ENCODE data around the gene SF3B3.
"Not testable (repeated sequence)": the region's sequence is repeated elsewhere in the genome, so short reads cannot be mapped to it uniquely, and the experiment has no call there.

Gene SF3B3

DNA sequence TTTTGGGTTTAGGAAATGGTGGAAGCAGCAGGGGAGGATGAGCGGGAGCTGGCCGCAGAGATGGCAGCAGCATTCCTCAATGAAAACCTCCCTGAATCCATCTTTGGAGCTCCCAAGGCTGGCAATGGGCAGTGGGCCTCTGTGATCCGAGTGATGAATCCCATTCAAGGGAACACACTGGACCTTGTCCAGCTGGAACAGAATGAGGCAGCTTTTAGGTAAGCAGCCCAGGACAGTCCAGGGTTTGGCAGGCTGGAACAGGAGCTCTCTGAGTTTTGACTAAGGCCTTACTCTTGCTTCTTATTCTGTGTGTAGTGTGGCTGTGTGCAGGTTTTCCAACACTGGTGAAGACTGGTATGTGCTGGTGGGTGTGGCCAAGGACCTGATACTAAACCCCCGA is 41.4 kb downstream of the SF3B3 start:
- no peak for DNase-seq (ENCODE audit: low spot score)

- DNase-seq (ENCODE audit: low spot score) = no peak
These were observed 45.1 kb downstream of the SF3B3 start for GRCh38 chr16:70568601-70569237.

GRCh38 chr16:70569752-70570151 is 46.1 kb downstream of the SF3B3 start:
- DNase-seq (ENCODE audit: low spot score) = no peak

GRCh38 chr16:70570967-70571570 is 47.5 kb downstream of the SF3B3 start:
- no peak for DNase-seq (ENCODE audit: low spot score)

GRCh38 chr16:70571623-70572022 is 48.0 kb downstream of the SF3B3 start:
- no peak for DNase-seq (ENCODE audit: low spot score)

- no peak for DNase-seq (ENCODE audit: low spot score)
These were observed 48.7 kb downstream of the SF3B3 start for GRCh38 chr16:70572050-70572925.

GRCh38 chr16:70572926-70573270 is 49.3 kb downstream of the SF3B3 start:
- no peak for DNase-seq (ENCODE audit: low spot score)

DNA sequence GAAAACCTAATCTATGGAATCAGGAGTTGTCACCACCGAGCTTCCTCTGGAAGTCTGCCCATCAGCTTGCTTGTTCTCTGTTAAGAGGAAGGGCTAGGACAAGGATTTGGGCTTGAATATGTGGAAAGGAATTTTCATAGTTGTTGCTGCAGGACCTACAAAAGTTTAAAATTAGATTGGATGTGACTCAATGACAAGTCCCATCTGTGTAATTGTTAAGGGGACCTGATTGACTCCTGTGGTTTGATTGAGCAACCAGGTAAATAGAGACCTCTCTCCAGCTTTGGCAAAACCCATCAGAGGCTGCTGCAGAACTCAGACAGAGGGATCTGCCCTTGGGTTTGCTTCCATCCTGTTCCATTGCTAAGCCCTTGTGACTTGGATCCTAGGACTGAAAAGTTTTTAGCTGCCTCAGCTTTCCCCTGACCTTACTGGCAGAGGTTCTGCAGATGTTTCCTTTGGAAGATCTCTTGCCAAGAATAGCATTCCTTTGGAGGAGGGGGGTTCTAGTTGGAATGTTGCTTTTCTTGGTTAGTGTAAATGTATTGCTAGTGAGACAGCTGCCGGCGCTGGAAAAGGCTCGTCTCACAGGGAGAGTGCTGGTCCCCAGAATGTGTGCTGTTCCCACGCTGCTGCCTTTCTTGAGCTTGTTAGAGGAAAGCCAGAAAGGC is 50.0 kb downstream of the SF3B3 start:
- no peak for DNase-seq (ENCODE audit: low spot score)

GRCh38 chr16:70574595-70575271 is 51.1 kb downstream of the SF3B3 start:
- DNase-seq (ENCODE audit: low spot score) = no peak

- no peak for DNase-seq (ENCODE audit: low spot score)
These were observed 51.8 kb downstream of the SF3B3 start for GRCh38 chr16:70575376-70575775.

- DNase-seq (ENCODE audit: low spot score) = peak; percentile 64
These were observed 53.0 kb downstream of the SF3B3 start for GRCh38 chr16:70576431-70577255.

DNA sequence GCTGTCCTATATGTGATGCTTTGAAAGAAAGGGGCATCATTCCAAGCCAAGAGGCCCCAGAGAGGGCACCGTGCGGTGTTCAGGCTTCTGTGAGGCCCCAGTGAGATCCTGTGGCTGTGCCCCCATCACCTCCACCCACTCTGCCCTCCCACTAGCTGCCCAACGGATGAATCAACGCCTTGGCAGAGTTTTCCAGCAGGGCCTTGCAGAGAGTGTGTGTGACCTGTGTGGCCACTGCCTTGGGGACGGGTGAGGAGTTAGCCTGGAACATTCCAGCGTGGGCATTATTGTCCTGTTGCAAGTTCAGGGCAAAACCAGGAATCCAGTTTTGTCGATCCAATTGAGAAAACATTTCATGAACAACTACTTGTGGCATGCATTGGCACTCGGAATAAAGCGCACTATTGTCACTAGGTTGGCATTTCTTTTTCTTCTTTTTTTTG is 53.7 kb downstream of the SF3B3 start:
- DNase-seq (ENCODE audit: low spot score) = peak; percentile 62

- DNase-seq (ENCODE audit: low spot score) = no peak
These were observed 54.4 kb downstream of the SF3B3 start for GRCh38 chr16:70578035-70578434.

GRCh38 chr16:70579248-70579647 is 55.6 kb downstream of the SF3B3 start:
- no peak for DNase-seq (ENCODE audit: low spot score)

DNA sequence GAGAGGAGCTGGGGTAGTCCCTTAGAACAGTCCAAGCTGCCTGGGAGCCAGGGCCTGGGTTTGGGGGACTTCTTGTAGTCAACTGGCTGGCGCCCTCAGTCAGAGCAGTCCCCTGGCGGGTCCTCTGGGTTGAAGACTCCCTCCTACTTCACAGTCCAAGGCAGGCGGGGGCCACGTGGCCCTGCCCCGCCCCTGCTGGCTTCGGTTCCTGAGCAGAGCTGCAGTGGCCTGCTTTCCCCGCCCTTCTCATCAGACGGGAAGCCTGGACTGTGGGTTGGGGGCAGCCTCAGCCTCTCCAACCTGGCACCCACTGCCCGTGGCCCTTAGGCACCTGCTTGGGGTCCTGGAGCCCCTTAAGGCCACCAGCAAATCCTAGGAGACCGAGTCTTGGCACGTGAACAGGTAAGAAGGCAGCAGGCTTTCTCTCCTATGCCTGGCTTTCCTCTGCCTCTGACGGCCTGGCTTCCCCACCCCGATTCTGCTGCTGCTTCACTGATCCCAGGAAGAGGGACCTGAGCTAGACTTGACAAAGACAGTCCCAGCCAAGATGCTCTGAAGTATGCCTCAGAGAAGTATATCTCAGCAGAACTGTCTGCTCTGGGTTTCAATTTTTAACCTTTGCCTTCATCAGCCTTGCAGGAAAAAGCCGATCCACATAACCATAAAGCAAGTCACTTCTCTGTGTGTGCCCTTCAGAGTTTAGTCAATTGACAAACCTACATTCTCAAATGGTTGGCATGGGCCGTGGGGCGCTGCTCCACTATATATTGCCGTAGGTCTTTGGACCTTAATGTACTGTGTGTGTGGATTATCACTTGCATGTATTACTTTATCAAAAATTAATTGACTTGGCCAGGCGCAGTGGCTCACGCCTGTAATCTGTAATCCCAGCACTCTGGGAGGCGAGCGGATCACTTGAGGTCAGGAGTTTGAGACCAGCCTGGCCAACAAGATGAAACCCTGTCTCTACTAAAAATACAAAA is 56.3 kb downstream of the SF3B3 start:
- DNase-seq (ENCODE audit: low spot score) = no peak

GRCh38 chr16:70582280-70582978 is 58.8 kb downstream of the SF3B3 start:
- DNase-seq (ENCODE audit: low spot score) = peak; percentile 22

DNA sequence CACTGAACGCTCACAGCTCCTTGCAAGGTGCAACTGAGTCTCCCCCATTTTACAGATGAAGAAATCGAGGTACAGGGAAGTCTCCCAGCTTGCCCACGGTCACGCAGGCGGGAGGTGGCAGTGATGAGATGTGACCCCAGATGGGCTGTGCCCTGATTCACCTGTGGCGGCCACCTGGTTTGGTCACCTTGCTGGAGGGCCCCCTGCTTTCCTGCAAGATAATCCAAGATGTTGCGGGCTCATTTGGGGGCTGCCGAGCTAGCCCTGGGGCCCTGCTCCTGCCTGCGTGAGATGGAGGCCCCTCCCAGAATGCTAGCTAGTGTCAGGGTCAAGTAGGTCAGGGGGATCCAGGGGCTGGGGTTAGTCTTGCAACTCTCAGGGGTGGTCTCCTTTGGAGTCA is 63.1 kb downstream of the SF3B3 start:
- no peak for DNase-seq (ENCODE audit: low spot score)

GRCh38 chr16:70588565-70588964 is 64.9 kb downstream of the SF3B3 start:
- no peak for DNase-seq (ENCODE audit: low spot score)

DNA sequence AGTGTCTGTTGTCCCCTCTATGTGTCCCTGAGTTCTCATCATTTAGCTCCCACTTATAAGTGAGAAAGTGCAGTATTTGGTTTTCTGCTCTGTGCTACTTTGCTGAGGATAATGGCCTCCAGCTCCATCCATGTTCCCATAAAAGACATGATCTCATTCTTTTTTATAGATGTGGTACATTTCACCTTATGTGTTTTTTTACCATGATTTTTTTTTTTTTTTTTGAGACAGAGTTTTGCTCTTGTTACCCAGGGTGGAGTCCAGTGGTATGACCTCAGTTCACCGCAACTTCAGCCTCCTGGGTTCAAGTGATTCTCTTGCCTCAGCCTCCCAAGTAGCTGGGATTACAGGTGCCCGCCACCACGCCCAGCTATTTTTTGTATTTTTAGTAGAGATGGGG is 65.8 kb downstream of the SF3B3 start:
- DNase-seq (ENCODE audit: low spot score) = not testable (repeated sequence)
